Stomach (tissue), 9 donors: ENCODE data around the gene C11orf21. TPM values are rescaled to one million over a fixed set of nuclear protein-coding genes. Genes with fewer than 3 reads are reported as not detected.
A peak's percentile ranks its signal among the peaks of the same experiment; 100 is the strongest.

Experiments
- DNase-seq, 2 donors: peaks; one replicate each; pipeline versions ENCODE4 v3.0.0 to v3.0.0-alpha.2; 2013 to 2019
- H3K27ac ChIP-seq, 5 donors: fragments of 200-600 bp in 4 of 5; sonication (generic) in 4 of 5; one replicate each; pipeline ENCODE4 v1.5.1; 2013 to 2019; ENCODE audit warnings: mild to moderate bottlenecking in 1 of 5, moderate library complexity in 1 of 5
- H3K27me3 ChIP-seq, 3 donors: fragments of 200-600 bp; sonication (generic); one replicate each; pipeline ENCODE4 v1.5.1; 2017 to 2019; ENCODE audit warnings: mixed run types in 1 of 3
- H3K36me3 ChIP-seq, 4 donors: fragments of 200-600 bp; sonication (generic); 1 replicate in 3 of 4; 2 replicates in 1 of 4; pipeline ENCODE4 v1.5.1; 2016 to 2019
- H3K4me1 ChIP-seq, 4 donors: fragments of 200-600 bp; sonication (generic); one replicate each; pipeline ENCODE4 v1.5.1; 2016 to 2019
- H3K4me3 ChIP-seq, 4 donors: fragments of 200-600 bp; sonication (generic) in 3 of 4; one replicate each; pipeline ENCODE4 v1.5.1; 2016 to 2019; ENCODE audit warnings: mild to moderate bottlenecking in 1 of 4
- H3K9me3 ChIP-seq, 4 donors: fragments of 200-600 bp; sonication (generic); one replicate each; pipeline ENCODE4 v1.5.1; 2016 to 2019
- EP300 ChIP-seq: sonication (generic); formaldehyde crosslinking; IDR thresholded peaks from one replicate; pipeline ENCODE4 v1.6.1; 2017; ENCODE audit warnings: antibody characterized with exemption
- POLR2A ChIP-seq, 4 donors: fragments of 450-650 bp; IDR thresholded peaks; one replicate each; pipeline ENCODE4 v1.6.1; 2016; ENCODE audit warnings: antibody characterized with exemption in 4 of 4, control low read depth in 2 of 4, mild to moderate bottlenecking in 1 of 4, moderate library complexity in 1 of 4
- POLR2AphosphoS5 ChIP-seq, 3 donors: sonication (generic); formaldehyde crosslinking; IDR thresholded peaks; one replicate each; pipeline ENCODE4 v1.6.1; 2016; ENCODE audit warnings: antibody characterized with exemption in 3 of 3
- WGBS, 5 donors: extraction: QIAGEN DNeasy Blood & Tissue Kit in 3 of 5; methylation state at CpG; one replicate each; pipeline versions ENCODE4 v1.1.5 to v1.1.7; 2013 to 2018; 5-methylcytosine and 5-hydroxymethylcytosine counted together
- intact Hi-C: fragments of 100-400 bp; cut with DNase I; formaldehyde crosslinking; loops from one replicate; pipeline ENCODE4 v1.15.1; 2023; ENCODE audit warnings: low total_unique reads
- polyA plus RNA-seq, 3 donors: library from polyadenylated mRNA; stranded (reverse); fragments of 200-250 nt; gene quantifications; one replicate each; pipeline ENCODE4 v1.2.3, GENCODE V29; 2013
- total RNA-seq, 5 donors: library from RNA; depleted of rRNA; stranded (reverse); fragments of >200 nt; gene quantifications; one replicate each; pipeline versions ENCODE4 v1.1.0 to v1.2.3, GENCODE V29; 2014 to 2016
- TF ChIP-seq, protein P1 (sequence below), 7 experiments: fragments of 450-650 bp in 4 of 7; fragments of 200-600 bp in 3 of 7; sonication (generic) in 3 of 7; IDR thresholded peaks; one replicate each; pipeline ENCODE4 v1.5.1; 2016 to 2019; ENCODE audit warnings: antibody characterized with exemption in 7 of 7, control low read depth in 2 of 7, mild to moderate bottlenecking in 1 of 7
- donor health status: healthy with polysubstance abuse.
- donor health status: Bipolar disorder and iron deficiency.
- donor health status: healthy.

Gene C11orf21
- total and polyA plus RNA-seq, 8 donors: 0.61 to 1.8 (median 0.82) TPM; not detected in 2

DNA sequence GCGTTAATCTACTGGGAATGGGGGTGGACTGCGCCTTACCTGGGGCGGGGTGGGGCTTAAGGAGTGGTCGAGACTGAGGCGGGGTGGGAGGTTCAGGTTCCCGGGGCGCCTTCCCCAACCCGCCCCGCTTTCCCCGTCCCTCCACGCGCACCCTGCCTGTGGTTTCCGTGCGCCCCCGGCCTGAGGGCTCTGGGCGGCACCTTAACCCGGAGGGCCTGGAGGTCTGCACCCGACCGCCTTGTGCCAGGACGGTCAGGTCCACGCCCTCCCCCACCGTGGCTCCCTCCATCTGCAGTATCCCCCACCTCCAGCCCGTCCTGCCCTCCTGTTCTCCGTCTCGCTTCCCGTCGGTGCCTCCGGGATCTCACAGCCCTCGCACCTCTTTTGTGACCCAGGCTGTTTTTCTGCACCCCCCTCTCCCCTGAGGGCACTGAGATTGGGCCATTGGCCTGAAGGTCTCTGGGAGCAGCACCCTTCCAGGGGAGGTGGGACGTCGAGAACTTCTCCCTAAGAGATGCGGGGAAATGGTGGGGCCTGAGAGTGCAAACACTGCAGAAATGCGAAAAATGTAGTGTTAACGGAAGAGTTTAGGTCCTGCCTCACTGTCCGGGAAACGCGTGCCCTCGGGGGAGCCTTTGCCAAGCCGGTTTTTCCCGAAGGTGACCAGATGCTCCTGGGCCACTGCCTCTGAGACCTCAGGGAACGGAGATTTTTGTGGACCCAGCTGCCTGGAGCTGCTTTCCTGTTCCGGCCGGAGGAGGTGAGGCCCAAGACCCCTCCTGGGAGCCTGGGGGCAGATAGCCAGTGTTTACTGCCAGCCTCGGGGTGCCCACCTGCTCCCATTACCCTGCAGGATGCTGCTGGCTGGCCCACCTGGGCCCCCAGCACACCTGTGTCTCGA is 30.1 kb downstream of the C11orf21 start:
- WGBS, 5 donors: 35 to 63% (median 53%) methylated on average over 28 to 45 of the region's 45 CpGs
- peak overlapping the region in 2 of 4 donors; percentile 56 to 68 for H3K4me3 ChIP-seq
- no peaks in the 10 kb centered on the region for H3K9me3 ChIP-seq
- peaks cover 12 to 65% (median 41%) of the 10 kb centered on the region in 3 donors for H3K27me3 ChIP-seq
- peaks cover 25 to 36% (median 33%) of the 10 kb centered on the region in 4 donors for H3K4me1 ChIP-seq
- peak in 1 of 2 donors; percentile 24 for DNase-seq
- H3K36me3 ChIP-seq: no peaks in the 10 kb centered on the region
- no peak overlapping the region for H3K27ac ChIP-seq
- TF ChIP-seq, protein P1, sequence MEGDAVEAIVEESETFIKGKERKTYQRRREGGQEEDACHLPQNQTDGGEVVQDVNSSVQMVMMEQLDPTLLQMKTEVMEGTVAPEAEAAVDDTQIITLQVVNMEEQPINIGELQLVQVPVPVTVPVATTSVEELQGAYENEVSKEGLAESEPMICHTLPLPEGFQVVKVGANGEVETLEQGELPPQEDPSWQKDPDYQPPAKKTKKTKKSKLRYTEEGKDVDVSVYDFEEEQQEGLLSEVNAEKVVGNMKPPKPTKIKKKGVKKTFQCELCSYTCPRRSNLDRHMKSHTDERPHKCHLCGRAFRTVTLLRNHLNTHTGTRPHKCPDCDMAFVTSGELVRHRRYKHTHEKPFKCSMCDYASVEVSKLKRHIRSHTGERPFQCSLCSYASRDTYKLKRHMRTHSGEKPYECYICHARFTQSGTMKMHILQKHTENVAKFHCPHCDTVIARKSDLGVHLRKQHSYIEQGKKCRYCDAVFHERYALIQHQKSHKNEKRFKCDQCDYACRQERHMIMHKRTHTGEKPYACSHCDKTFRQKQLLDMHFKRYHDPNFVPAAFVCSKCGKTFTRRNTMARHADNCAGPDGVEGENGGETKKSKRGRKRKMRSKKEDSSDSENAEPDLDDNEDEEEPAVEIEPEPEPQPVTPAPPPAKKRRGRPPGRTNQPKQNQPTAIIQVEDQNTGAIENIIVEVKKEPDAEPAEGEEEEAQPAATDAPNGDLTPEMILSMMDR (IDR thresholded peaks at IDR 0.05): no peak
- TF ChIP-seq POLR2A (IDR thresholded peaks at IDR 0.05) (no peak), POLR2AphosphoS5 (IDR thresholded peaks at IDR 0.05) (no peak), EP300 (no peak)
- intact Hi-C loops: no loop called here

DNA sequence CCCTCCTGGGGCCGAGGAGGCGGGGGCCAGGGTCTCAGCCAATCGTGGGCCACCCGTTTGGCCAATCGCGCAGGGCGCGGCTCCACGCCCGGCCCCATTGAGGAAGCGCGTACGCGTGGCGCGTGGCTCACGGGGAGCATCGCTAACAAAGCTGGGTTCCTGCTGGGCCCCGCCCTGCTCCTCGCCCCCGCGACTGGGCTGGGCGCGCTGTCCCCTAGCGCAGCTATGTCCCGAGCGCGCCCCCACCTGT is 30.7 kb downstream of the C11orf21 start:
- peak; percentile 42 to 79 for DNase-seq

DNA sequence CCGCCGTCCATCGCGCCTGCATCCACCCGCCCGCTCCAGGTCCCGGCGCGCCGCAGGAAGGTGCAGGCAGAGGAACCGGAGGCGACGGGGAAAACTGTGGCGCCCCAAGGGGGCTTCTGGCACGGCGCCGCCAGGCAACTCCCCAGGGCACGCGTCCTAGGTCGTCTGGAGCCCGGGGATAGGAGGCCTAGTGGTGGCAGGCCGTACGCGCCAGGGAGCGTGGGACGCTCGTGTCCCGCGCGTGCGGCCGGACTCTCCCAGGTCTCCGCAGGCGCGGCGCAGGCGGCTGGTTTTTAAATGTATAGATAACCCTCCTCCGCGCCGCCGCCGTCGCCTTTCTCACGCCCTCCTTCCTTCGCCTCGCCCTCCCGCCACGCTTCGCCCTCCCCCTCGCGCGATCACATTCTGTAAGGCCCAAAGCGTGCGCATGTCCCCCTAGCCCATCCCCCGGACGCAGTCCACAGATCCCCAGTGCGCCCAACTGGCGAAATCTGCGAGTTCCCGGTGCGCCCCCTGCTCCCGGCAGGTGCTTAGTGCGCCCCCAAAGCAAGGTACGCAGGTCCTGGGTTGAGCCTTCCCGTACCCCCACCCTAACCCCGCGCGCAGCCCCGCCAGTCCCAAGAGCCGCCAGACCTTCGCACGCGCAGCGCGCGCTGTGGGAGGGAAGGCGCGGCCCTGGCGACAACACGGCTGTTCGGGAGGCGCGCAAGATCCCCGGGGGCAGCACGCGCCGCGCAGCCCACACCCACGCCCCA is 31.2 kb downstream of the C11orf21 start, which contains the start of gene ASCL2:
Gene ASCL2 (minus strand): TSS at position 267 of the 755 bp plus-strand sequence. CDS start 256 bp downstream, at position 11.
- Histone ChIP-seq H3K4me3 (peak within 1 kb of the TSS; percentile 55 to 68 (median 56)), H3K9me3 (no peaks in the 10 kb centered on the region), H3K27ac (peak within 1 kb of the TSS in 4 of 5 donors; percentile 20 to 87 (median 60)), H3K36me3 (no peaks in the 10 kb centered on the region), H3K4me1 (peaks cover 25 to 44% (median 35%) of the 10 kb centered on the region in 4 donors), H3K27me3 (peaks cover 12 to 65% (median 41%) of the 10 kb centered on the region in 3 donors)
- TF ChIP-seq POLR2AphosphoS5 (IDR thresholded peaks at IDR 0.05) (no peak), POLR2A (IDR thresholded peaks at IDR 0.05) (no peak)
- peak; percentile 25 to 65 for DNase-seq
- intact Hi-C loops: no loop called here
- 1 to 7% (median 2%) methylated on average over 52 to 89 of the region's 89 CpGs for WGBS, 5 donors

More for the DNA sequence above, 30.7 kb downstream of the C11orf21 start:
- peaks cover 25 to 41% (median 33%) of the 10 kb centered on the region in 4 donors for H3K4me1 ChIP-seq
- WGBS, 5 donors: 0 to 5% (median 3%) methylated on average over 5 to 28 of the region's 28 CpGs; no CpG with 5 or more reads in 1 of the 5 donors
- no peak overlapping the region for H3K27ac ChIP-seq
- H3K36me3 ChIP-seq: no peaks in the 10 kb centered on the region
- intact Hi-C loops: no loop called here
- TF ChIP-seq POLR2A (IDR thresholded peaks at IDR 0.05): no peak
- no peak for TF ChIP-seq POLR2AphosphoS5 (IDR thresholded peaks at IDR 0.05)
- no peak for TF ChIP-seq EP300
- TF ChIP-seq, protein P1 (IDR thresholded peaks at IDR 0.05): no peak
- H3K27me3 ChIP-seq: peaks cover 12 to 65% (median 41%) of the 10 kb centered on the region in 3 donors
- peak overlapping the region in 3 of 4 donors; percentile 55 to 68 (median 56) for H3K4me3 ChIP-seq
- H3K9me3 ChIP-seq: no peaks in the 10 kb centered on the region

DNA sequence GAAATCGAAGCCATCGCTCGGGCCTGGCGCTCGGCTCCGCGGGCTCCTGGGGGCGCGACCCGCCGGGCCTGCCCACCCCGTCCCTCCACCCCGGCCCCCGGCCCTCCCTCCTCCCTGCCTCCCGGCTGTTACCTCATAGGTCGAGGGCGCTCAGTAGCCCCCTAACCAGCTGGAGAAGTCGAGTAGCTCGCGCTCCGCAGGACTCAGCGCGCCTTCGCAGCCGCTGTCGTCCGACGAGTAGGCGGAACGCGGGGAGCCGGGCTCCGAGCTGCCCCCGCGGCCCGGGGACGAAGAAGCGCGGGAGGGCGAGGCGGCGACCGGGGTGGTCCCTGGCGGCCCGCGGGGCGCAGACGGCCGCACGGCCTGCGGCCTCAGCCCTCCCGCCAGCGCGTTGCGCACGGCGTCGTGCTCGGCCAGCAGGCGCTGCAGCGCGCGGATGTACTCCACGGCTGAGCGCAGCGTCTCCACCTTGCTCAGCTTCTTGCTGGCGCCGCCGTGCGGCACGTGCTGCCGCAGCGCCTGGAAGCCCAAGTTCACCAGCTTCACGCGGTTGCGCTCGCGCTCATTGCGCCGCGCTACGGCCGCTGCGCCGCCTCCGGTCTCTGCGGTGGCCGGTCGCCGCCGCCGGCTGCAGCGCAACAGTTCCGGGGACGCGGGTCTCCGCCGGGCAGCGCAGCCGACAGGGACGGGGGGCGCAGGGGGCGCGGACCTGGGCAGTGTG is 32.0 kb downstream of the C11orf21 start:
- peak; percentile 74 to 93 for DNase-seq
- Histone ChIP-seq H3K36me3 (no peaks in the 10 kb centered on the region), H3K4me3 (peak overlapping the region; percentile 55 to 68 (median 56)), H3K27me3 (peaks cover 12 to 65% (median 41%) of the 10 kb centered on the region in 3 donors), H3K9me3 (no peaks in the 10 kb centered on the region), H3K4me1 (peaks cover 25 to 44% (median 36%) of the 10 kb centered on the region in 4 donors), H3K27ac (peak overlapping the region in 4 of 5 donors; percentile 20 to 87 (median 60))
- WGBS, 5 donors: 1 to 3% (median 2%) methylated on average over 28 to 104 of the region's 104 CpGs
- TF ChIP-seq POLR2A (IDR thresholded peaks at IDR 0.05): no peak
- TF ChIP-seq POLR2AphosphoS5 (IDR thresholded peaks at IDR 0.05): peak in 1 of 3 donors; percentile 34
- TF ChIP-seq EP300: no peak
- TF ChIP-seq, protein P1 (IDR thresholded peaks at IDR 0.05): peak in 1 of 7 experiments; percentile 32
- intact Hi-C loops: no loop called here
